ENCODE measurements around the gene OR2K2.
A peak's percentile ranks its signal among the peaks of the same experiment; 100 is the strongest.

Gene OR2K2

GRCh38 chr9:111297066-111297824 is 32.8 kb downstream of the OR2K2 start:
- Histone ChIP-seq H3K4me3 (ENCODE audit: low read length) (no peak overlapping the region), H3K27ac (ENCODE audit: low read length) (no peak overlapping the region)

GRCh38 chr9:111294691-111295451 is 35.2 kb downstream of the OR2K2 start:
- TF ChIP-seq CTCF (IDR thresholded peaks at IDR 0.05; ENCODE audit: low read depth, low read length) (no peak), EZH2phosphoT487 (IDR thresholded peaks at IDR 0.05; ENCODE audit: low read depth) (no peak)
- Histone ChIP-seq H3K4me1 (ENCODE audit: low read length) (peaks cover 8% of the 10 kb centered on the region), H3K36me3 (replicated peaks; ENCODE audit: low read depth, low read length) (no peaks in the 10 kb centered on the region), H3K9ac (ENCODE audit: low read length) (no peak overlapping the region), H3K27me3 (ENCODE audit: low read depth, low read length) (no peaks in the 10 kb centered on the region), H3K9me3 (ENCODE audit: insufficient read depth, low read length) (no peaks in the 10 kb centered on the region), H3K4me3 (ENCODE audit: low read length) (no peak overlapping the region), H3K4me2 (ENCODE audit: low read length) (no peak overlapping the region), H3K27ac (ENCODE audit: low read length) (no peak overlapping the region), H2AFZ (ENCODE audit: low read depth, low read length) (no peak overlapping the region), H3K79me2 (ENCODE audit: low read length) (no peaks in the 10 kb centered on the region), H4K20me1 (ENCODE audit: insufficient read depth, low read length) (no peaks in the 10 kb centered on the region)

More at GRCh38 chr9:111297066-111297824, 32.8 kb downstream of the OR2K2 start:
- Histone ChIP-seq H4K20me1 (ENCODE audit: insufficient read depth, low read length) (no peaks in the 10 kb centered on the region), H3K27me3 (ENCODE audit: low read depth, low read length) (no peaks in the 10 kb centered on the region; the same call in 1 of the 2 replicates), H3K4me2 (ENCODE audit: low read length) (no peak overlapping the region), H3K79me2 (ENCODE audit: low read length) (no peaks in the 10 kb centered on the region), H3K9me3 (ENCODE audit: insufficient read depth, low read length) (no peaks in the 10 kb centered on the region), H3K36me3 (replicated peaks; ENCODE audit: low read depth, low read length) (no peaks in the 10 kb centered on the region), H2AFZ (ENCODE audit: low read depth, low read length) (no peak overlapping the region), H3K9ac (ENCODE audit: low read length) (no peak overlapping the region), H3K4me1 (ENCODE audit: low read length) (peaks cover 8% of the 10 kb centered on the region)
- TF ChIP-seq EZH2phosphoT487 (IDR thresholded peaks at IDR 0.05; ENCODE audit: low read depth) (no peak), CTCF (IDR thresholded peaks at IDR 0.05; ENCODE audit: low read depth, low read length) (no peak)

DNA sequence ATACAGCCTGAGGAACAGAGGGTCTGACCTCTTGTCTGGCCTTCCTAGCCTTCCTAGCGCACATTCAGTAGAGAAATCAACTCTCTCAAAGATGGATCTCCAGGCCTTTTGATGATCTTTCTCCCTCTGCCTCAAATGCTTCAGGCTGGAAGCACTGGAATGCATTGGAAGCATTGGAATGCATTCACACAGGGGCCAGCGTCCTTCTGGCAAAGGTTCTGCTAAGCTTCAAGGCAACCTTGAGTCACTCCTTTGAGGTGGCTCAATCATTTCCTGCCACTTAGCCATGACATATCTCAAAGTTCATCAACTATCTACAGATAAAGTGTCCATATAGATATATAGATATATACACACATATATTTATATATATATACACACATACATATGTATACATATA is 42.9 kb downstream of the OR2K2 start:
- TF ChIP-seq EZH2phosphoT487 (IDR thresholded peaks at IDR 0.05; ENCODE audit: low read depth) (no peak), CTCF (IDR thresholded peaks at IDR 0.05; ENCODE audit: low read depth, low read length) (no peak)
- Histone ChIP-seq H2AFZ (ENCODE audit: low read depth, low read length) (no peak overlapping the region), H3K4me1 (ENCODE audit: low read length) (peaks cover 57% of the 10 kb centered on the region), H3K27ac (ENCODE audit: low read length) (no peak overlapping the region), H3K79me2 (ENCODE audit: low read length) (no peaks in the 10 kb centered on the region), H3K27me3 (ENCODE audit: low read depth, low read length) (no peaks in the 10 kb centered on the region), H4K20me1 (ENCODE audit: insufficient read depth, low read length) (no peaks in the 10 kb centered on the region), H3K9me3 (ENCODE audit: insufficient read depth, low read length) (no peaks in the 10 kb centered on the region), H3K9ac (ENCODE audit: low read length) (no peak overlapping the region), H3K4me3 (ENCODE audit: low read length) (no peak overlapping the region), H3K4me2 (ENCODE audit: low read length) (no peak overlapping the region), H3K36me3 (replicated peaks; ENCODE audit: low read depth, low read length) (peaks cover 12% of the 10 kb centered on the region)

DNA sequence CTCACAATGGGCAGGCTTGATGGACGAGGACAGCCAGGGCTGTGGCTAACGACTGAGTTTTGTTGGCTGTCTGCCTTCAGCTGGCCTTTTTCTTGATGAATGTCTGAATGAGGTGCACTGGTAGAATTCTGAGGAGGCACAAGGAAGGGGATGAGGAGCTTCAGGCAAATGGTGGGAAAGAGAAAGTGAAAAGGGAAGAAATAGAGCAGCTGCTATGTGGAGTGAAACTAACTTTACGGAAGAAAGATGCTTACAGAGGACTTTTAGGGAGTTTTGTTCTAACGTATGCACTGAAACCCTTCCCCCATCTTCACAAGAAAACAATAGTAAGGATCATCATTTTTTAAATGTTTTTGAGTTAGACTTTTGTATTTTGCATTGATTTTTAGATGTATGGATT is 45.3 kb downstream of the OR2K2 start:
- Histone ChIP-seq H3K4me3 (ENCODE audit: low read length) (peak overlapping the region; percentile 19), H3K4me1 (ENCODE audit: low read length) (peaks cover 57% of the 10 kb centered on the region), H3K9me3 (ENCODE audit: insufficient read depth, low read length) (no peaks in the 10 kb centered on the region), H2AFZ (ENCODE audit: low read depth, low read length) (peak overlapping the region; percentile 9), H4K20me1 (ENCODE audit: insufficient read depth, low read length) (no peaks in the 10 kb centered on the region), H3K27me3 (ENCODE audit: low read depth, low read length) (no peaks in the 10 kb centered on the region), H3K79me2 (ENCODE audit: low read length) (no peaks in the 10 kb centered on the region), H3K27ac (ENCODE audit: low read length) (peak overlapping the region; percentile 66), H3K36me3 (replicated peaks; ENCODE audit: low read depth, low read length) (peaks cover 12% of the 10 kb centered on the region), H3K4me2 (ENCODE audit: low read length) (peak overlapping the region; percentile 49), H3K9ac (ENCODE audit: low read length) (peak overlapping the region; percentile 33; the same call in 1 of the 2 replicates)
- TF ChIP-seq CTCF (IDR thresholded peaks at IDR 0.05; ENCODE audit: low read depth, low read length), result no peak
- TF ChIP-seq EZH2phosphoT487 (IDR thresholded peaks at IDR 0.05; ENCODE audit: low read depth), result no peak
